SH-SY5Y (cell line): ENCODE measurements around the gene NFKBIZ.

Source experiments
- GATA2 ChIP-seq: IDR thresholded peaks from 2 replicates; pipeline ENCODE4 v1.6.1; 2011; ENCODE audit warnings: mild to moderate bottlenecking, low read depth, low read length
- GATA3 ChIP-seq: IDR thresholded peaks from 2 replicates; pipeline ENCODE4 v1.6.1; 2011; ENCODE audit warnings: low read depth, mild to moderate bottlenecking, low read length, moderate library complexity

GRCh38 chr3:101858464-101859030 is 9.2 kb downstream of the NFKBIZ start:
- TF ChIP-seq GATA2 (no peak), GATA3 (no peak)
